NCI-H446 treated with DMSO at 0.1 percent for 48 hours (cell line): ENCODE data around the gene GARIN3.
"Not testable (repeated sequence)": the region's sequence is repeated elsewhere in the genome, so short reads cannot be mapped to it uniquely, and the experiment has no call there.

ENCODE experiments used
- DNase-seq: peaks from one replicate; lab custom pipeline; 2025; lab: John Stamatoyannopoulos, UW

Gene GARIN3

DNA sequence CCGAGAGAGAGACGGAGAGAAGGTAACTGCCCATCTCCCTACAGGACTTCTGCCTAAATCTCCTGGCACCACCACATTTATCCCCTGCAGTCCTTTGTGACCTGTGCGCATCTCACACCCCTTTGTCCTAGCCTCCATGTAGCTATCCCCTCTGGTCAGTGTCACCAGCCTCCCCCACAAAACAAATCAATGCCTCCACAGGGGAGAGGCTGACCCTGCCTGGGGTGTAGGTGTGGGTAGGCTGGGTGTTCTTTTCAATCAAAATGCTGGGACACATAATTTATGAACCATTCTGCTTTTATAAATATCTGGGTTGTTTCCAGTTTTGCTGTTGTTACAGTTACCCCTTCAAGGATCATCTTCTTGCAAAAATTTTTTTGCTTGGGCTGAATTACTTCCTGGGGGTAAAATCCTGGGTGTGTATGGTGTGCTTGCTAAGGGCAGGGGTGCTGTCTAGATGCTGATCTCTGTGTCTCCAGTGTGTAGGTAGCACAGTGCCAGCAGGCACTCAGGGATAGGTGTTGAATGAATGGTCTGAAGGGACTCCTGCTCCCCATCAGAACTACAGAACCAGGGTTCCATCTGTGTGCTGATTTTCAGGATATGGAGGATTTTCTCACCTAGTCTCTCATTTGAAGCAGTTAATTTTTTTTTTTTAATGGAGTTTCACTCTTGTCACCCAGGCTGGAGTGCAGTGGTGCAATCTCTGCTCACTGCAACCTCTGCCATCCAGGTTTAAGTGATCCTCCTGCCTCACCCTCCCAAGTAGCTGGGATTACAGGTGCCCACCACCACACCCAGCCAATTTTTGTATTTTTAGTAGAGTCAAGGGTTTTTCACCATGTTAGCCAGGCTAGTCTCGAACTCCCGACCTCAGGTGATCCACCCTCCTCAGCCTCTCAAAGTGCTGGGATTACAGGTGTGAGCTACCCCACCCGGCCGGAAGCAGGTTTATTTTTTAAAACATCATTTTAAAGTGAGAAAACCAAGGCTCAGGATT, at the start of gene GARIN3:
Gene GARIN3, minus strand, starts transcription at position 51 of the 1,000 bp plus-strand sequence. CDS start 96 bp downstream, outside the sequence.
- DNase-seq, result no peak

DNA sequence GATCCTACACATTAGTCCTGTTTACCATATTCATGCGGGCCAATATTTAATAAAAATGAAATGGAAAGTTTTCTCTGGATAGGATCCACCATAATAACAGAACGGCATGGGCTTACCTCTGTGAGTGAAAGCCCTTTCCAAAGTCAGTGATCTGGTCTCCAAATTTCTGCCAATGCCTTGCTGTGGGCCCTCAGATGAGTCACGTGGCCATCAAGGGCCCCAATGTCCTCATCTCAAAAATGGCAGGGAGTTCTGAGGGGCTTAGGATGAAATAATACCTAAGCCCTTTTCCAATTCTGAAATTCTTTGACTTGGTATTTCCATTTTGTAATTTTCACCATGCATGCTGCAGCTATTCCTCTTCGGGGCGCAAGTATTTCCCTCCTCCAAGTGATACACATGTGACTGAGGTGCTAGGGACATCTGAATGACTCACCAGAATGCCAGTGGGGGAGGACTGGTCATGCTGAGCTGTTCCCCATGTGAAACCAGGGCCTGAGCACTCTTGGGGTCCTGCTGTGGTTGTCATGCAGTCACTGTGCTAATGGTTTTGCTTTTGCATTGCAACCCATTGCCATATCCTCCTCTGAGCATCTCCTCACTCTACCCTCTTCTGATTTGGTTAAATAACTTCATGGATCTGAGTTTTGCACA, 49.6 kb upstream of the GARIN3 start:
- no peak for DNase-seq

DNA sequence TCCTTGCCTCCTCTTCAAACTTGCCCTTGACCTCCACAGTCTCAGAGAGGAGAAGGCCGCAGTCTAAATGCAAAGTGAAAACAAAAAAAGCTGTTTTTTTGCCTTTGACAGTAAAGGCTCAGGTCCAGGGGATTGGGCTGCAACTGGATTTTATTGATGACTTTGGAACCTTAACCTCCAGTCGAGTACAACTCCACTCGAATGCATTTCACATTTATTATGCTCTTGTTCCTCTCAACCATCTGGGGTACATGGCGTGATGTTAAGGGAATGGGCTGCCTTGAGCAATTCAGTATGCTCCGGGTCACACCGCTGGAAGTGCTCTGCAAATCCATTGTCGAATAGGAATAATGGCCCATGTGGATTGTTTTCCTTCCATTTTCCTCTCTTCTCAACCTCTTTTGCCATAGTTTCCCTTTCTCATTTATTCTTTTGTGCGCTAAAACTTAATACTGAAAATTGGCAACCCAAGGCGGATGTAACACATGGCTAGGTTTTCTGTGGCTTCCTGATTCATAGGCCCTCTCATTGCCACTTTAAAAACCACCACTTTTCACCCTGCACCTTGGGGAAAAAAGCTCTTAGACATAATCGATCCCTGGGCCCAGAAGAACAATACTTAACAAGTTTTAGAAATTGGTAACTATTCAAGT, 48.9 kb upstream of the GARIN3 start:
- DNase-seq, result no peak

DNA sequence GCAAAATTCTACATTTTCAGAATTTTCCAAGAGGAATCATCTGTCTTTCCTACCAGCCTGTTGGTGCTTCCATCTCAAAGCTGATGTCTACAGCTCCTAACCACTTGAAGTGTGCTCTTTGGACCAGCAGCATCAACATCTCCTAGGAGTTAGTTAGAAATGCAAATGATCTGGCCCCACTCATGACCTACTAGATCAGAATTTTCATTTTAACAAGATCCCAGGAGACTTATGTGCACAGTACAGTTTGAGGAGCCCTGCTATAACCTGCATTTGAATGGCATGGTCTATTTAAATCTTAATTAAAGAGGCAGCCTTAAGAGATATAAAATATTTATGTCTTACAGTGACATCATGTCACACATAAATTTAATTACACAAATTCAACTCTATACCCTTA, 48.4 kb upstream of the GARIN3 start:
- no peak for DNase-seq

DNA sequence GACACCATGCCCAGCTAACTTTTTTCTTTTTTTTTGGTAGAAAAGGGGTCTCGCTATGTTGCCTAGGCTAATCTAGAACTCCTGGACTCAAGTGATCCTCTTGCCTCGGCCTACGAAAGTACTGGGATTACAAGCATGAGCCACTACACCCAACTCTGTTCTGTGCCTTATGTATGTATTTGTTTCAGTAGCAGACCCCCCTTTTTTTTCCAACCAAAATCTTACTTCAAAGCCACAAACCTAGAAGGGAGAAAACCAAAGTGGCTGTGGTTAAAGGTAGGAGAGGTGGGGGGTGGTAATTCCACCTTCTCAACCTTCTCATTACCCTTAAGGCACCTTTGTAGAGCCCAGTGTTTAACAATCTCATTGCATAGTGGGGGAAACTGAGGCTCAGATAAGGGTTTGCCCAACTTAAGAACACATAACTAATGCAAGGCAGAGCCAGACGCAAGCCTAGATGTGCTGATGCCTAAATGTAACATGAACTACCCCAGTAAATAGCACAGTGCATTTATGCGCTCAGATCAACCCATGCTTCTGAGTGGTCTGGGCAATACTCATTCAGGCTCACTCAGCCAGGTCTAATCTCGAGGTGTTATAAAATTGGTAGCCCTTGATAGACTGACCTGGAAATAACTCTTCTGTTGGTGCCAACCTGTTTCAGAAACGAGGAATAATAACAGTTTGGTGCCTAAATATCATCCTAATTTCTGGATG, 47.6 kb upstream of the GARIN3 start:
- no peak for DNase-seq

DNA sequence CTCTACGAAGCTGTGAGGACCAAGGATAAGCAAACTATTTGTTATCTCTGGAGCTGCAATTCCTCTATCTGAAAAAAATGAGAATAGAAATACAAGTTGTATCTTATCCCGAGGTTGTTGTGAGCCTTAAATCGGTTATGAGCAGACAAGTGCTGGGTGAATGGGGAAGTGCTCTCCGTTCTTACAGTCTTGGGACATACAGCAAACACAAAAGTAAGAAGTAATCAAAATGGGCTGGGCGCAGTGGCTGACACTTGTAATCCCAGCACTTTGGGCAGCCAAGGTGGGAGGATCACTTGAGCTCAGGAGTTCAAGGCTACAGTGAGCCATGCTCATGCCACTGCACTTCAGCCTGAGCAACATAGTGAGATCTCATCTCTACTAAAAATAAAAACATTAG, 46.2 kb upstream of the GARIN3 start:
- no peak for DNase-seq

DNA sequence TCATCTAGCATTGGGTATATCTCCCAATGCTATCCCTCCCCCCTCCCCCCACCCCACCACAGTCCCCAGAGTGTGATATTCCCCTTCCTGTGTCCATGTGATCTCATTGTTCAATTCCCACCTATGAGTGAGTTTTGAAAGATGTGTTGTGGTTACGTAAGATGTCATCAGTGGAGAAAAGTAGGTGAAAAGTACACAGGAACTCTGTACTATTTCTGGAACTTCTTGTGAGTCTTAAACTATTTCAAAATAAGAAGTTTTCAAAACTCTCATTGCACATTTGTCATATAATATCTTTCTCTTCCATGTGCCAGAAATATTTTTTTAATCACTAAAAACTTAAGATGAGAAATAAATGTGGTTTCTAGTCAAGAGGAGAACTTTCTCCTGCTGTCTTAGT, 44.6 kb upstream of the GARIN3 start:
- not testable (repeated sequence) for DNase-seq

DNA sequence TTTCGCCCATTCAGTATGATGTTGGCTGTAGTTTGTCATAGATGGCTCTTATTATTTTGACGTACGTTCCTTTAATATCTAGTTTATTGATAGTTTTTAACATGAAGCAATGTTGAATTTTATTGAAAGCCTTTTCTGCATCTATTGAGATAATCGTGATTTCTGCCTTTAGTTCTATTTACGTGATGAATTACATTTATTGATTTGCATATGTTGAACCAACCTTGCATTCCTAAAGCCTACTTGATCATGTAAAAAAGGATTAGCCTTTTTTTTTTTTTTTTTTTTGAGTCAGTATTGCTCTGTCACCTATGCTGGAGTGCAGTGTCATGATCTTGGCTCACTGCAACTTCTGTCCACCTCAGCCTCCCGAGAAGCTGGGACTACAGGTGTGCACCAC, 39.6 kb upstream of the GARIN3 start:
- DNase-seq, result no peak

DNA sequence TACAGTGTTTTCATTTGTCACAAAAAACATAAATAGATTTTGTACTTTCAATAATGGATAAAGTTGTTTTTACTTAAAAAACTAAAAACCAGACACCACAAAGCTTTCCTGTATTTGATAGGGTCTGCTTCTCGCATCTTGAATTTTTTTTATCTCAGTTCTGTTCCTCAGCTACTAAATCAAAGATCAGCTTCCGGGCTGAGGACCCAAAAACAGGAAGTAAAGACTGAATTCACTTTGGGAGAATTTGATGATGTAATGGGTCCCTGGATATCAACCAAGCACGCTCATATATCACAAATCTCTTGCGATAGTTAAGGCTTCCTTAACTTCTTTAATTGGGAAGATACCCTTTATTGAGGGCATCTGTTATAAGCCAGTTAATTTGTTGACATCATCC, 38.7 kb upstream of the GARIN3 start:
- DNase-seq, result no peak

DNA sequence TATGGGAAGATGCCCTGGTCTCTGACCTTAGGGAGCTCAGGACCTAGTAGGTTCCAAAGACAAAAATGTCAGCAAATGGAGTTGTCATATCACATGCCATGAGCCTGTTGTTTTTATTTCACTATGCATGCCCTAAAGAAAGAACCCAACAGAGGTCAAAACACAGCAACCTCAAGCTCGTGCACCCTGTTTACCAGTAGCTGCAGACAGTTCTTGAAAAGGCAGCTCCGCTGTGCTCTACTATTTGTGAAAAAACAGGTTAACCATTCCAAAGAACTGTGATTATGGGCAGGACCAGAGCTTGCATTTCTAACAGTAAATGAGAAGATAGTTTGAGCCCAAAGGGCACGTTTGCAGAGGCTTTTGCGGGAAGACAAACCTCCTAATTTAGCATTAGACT, 37.4 kb upstream of the GARIN3 start:
- no peak for DNase-seq

DNA sequence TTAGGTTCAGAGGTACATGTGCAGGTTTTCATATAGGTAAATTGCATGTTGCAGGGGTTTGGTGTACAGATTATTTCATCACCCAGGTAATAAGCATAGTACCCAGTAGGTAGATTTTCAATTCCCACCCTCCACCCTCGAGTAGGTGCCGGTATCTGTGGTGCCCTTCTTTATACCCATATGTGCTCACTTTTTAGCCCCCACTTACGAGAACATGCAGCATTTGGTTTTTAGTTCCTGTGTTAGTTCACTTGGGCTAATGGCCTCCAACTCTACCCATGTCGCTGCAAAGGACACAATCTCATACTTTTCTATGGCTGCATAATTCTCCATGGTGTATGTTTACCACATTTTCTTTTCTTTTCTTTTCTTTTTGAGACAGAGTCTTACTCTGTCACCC, 35.8 kb upstream of the GARIN3 start:
- DNase-seq, result no peak

DNA sequence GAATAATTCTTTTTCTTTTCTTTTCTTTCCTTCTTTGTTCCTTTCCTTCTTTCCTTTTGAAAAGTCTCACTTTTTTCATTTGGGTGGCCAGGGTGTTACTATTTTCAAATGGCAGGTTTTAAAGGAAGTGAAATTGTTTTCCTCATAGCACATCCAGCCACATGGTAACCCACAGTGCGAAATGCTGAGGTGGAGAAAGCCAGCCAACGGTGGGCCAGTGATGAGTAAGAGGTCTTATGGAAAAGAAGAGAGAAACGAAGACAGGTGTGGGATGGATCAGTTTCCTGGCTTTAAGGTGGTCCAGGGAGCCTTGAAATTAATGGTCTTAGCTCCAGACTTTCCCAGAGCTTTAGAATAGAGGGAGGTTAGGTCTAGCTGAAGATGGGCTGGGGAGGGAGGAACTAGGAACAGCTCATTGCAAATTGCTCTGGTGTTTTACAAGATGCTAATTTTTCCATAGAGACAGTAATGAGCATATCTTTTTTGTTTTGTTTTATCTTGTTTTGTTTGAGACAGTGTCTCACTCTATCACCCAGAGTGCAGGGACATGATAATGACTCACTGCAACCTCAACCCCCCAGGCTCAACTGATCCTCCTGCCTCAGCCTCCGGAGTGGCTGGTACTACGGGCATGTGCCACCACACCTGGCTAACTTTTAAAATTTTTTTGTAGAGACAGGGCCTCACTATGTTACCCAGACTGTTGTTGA, 32.4 kb upstream of the GARIN3 start:
- DNase-seq, result no peak

DNA sequence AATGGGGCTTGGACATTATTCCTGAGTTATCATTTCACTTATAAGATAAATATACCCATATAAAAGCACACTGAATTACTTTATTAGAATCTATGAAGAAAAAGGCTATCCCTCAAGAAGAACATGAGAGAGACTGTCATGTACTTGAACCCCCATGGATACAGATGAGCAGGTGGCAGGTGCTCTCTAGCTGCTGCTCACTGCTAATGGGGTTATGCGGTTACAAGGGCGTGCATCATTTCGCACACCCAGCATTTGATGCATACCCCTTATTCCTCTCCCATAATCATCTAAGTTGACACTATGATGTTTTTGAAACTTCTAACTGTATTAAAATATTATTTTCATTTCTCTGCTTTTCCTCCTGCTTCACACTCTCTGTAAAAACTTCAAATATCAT, 31.0 kb upstream of the GARIN3 start:
- DNase-seq, result no peak

DNA sequence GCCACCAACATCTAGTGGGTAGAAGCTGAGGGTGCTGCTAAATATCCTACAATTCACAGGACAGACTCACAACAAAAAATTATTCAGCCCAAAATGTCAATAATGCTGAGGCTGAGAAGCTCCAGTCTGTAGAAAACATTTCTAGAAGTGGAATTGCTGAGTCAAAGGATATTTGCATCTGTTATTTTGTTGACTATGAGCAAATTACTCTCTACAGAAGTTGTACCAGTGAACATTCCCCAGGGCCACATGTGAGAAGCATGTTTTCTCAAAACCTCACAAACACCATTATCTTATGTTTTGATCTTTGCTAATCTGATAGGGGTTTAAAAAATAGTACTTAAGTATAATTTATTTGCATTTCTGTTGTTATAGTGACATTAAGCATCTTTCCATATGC, 30.0 kb upstream of the GARIN3 start:
- DNase-seq, result no peak

DNA sequence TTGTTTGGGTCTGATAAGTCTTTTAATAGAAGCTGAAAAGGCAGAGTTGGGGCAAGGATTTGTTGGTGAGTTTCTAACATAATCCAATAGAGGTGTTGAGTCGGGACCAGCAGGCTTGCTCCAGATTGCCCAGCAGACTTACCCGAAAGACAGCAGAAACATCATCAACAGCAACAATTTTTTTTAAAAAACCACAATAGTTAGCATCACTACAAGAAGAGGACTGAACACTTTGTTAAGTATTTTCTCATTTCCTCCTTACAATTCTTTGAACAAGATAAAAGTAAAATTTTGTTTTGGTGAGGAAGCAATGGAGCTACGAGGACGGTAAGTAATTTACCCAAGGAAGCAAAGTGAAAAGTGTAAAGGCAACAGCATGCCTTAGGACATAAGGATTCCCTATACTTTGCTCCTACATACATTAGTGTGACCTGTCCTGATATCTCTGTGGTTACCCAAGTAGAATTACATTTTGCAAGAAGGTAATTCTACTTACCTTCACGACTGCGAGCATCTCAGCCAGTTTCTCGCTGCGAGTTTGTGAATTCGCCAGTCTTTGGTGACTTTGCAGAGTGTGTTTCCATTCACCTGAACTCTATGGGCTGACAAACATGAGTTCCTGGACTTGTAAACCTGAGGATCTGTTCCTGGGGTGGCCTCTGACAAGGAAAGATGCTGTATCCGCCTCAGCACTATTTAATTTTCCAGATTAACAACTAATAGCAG, 27.8 kb upstream of the GARIN3 start:
- DNase-seq, result no peak

DNA sequence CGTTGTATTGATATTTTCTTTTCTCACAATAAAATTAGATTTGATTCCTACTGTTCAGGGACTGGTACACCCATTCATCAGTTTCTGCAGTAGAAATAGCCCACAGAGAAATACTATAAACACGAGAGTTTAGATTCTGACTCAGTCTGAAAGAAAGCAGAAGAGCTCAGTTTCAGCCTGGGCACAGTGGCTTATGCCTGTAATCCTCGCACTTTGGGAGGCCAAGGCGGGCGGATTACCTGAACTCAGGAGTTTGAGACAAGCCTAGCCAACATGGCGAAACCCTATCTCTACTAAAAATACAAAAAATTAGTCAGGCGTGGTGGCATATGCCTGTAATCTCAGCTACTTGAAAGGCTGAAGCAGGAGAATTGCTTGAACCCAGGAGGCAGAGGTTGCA, 23.2 kb upstream of the GARIN3 start:
- DNase-seq, result no peak

DNA sequence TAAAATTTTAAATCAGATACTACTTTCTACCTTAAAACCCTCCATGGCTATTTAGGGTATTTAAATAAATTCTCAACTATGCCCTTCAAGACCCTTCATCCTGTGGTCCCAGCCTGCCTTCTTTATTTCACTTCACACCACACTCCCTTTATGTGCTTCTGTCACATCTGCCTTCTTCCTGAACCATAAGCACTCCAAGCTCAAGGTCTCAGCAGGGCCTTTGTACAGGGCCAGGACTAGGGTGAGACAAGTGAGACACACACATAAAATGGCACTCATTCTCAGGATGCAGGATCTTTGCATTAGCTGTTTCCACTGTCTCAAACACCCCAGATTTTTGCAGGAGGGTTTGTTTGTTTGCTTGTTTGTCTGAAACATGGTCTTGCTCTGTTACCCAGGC, 22.2 kb upstream of the GARIN3 start:
- no peak for DNase-seq

DNA sequence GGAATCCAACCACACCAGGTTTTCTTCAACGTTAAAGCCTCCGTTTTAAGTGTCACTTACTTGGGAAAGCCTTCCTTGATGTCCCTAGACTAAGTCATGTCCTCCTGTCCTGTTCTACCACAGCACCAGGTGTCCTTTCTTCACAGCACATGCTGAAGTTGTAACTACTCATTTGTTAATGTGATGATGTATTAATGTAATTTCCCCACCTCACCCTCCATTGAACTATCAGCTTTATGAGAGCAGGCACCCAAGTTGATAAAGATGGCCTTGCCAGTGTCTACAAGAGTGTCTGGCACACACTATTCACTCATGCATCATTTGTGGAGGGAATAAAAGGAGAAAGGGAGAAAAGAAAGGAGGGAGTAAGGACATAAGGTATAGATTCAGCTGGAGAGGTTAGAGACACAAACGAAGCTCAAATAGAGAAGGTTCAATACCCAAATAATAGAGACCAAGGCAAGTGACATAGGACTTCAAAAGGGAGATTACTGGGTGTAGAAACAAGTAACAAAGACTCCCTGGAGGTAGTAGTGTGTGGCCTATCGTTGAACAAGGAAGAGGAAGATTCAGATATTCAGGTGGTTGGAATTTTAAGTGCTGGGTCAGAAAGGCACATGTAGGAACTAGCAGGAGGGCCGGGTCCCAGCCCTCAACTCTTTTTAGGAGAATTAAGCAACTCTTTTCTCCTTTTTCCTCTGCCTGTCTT, 21.1 kb upstream of the GARIN3 start:
- DNase-seq, result no peak

DNA sequence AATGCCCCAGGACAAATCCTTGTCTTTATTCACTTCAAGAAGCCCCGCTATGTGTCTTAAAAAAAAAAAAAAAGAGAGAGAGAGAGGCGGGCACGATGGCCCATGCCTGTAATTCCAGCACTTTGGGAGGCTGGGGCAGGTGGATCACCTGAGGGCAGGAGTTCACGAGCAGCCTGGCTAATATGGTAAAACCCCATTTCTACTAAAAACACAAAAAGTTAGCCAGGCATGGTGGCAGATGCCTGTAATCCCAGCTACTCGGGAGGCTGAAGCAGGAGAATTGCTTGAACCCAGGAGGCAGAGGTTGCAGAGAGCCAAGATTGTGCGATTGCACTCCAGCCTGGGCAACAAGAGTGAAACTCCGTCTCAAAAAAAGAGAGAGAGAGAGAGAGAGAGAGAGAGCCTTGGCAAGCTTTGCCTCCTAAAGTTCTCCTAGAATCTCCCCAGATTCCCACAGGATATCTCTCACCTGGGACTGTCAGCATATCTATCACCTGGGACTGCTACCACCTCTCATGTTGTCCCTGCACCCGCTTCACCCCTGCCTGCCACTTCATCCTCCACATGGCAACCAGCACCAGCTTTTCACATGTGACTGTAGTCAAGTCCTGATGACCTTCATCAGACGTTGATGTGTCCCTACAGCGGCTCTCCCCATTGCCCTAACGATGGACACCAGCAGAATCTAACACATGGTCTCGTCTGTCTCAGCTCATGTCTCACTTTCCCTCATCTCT, 20.4 kb upstream of the GARIN3 start:
- DNase-seq, result no peak
